Mesenchymal stem cell (in vitro differentiated cells and primary cell): Measurements from ENCODE around the gene BAHCC1.
A peak's percentile ranks its signal among the peaks of the same experiment; 100 is the strongest.

Experiments used
- DNase-seq: peaks from one replicate; pipeline ENCODE4 v3.0.0-alpha.2; 2013
- H2AFZ ChIP-seq: one replicate; pipeline ENCODE4 v1.6.1; 2013; ENCODE audit warnings: low read depth, mild to moderate bottlenecking, control low read depth, inconsistent platforms, low read length, moderate library complexity
- H2AK5ac ChIP-seq: 2 replicates; pipeline ENCODE4 v1.6.1; 2013; ENCODE audit warnings: low read length, moderate library complexity, mild to moderate bottlenecking, inconsistent platforms; ENCODE audit not compliant: severe bottlenecking
- H2BK120ac ChIP-seq: one replicate; pipeline ENCODE4 v1.6.1; 2013; ENCODE audit warnings: low read depth, mild to moderate bottlenecking, inconsistent platforms, low read length, moderate library complexity
- H2BK12ac ChIP-seq, 2 experiments: one replicate each; pipeline ENCODE4 v1.6.1; 2013; ENCODE audit warnings: inconsistent platforms in 2 of 2, low read length in 2 of 2, mild to moderate bottlenecking in 2 of 2, moderate library complexity in 2 of 2, control low read depth in 1 of 2
- H2BK15ac ChIP-seq: one replicate; pipeline ENCODE4 v1.6.1; 2013; ENCODE audit warnings: mild to moderate bottlenecking, low read depth, inconsistent platforms; ENCODE audit not compliant: poor library complexity, severe bottlenecking
- H2BK5ac ChIP-seq: 2 replicates; pipeline ENCODE4 v1.6.1; 2013; ENCODE audit warnings: low read depth, mild to moderate bottlenecking, low read length, control low read depth, inconsistent platforms; ENCODE audit not compliant: poor library complexity, severe bottlenecking
- H3K14ac ChIP-seq, 2 experiments: one replicate each; pipeline ENCODE4 v1.6.1; 2013; ENCODE audit warnings: inconsistent platforms in 2 of 2, low read length in 2 of 2, control low read depth in 1 of 2, mild to moderate bottlenecking in 1 of 2, moderate library complexity in 1 of 2
- H3K18ac ChIP-seq, 2 experiments: one replicate each; pipeline ENCODE4 v1.6.1; 2013; ENCODE audit warnings: inconsistent platforms in 2 of 2, low read length in 2 of 2, control low read depth in 1 of 2, low read depth in 1 of 2, mild to moderate bottlenecking in 1 of 2
- H3K23ac ChIP-seq, 2 experiments: one replicate each; pipeline ENCODE4 v1.6.1; 2013; ENCODE audit warnings: inconsistent platforms in 2 of 2, low read length in 2 of 2, mild to moderate bottlenecking in 2 of 2, moderate library complexity in 2 of 2, control low read depth in 1 of 2
- H3K27ac ChIP-seq: 2 replicates; pipeline ENCODE4 v1.5.1; 2013; ENCODE audit warnings: mild to moderate bottlenecking, moderate library complexity, low read length, control low read depth, inconsistent platforms; ENCODE audit not compliant: poor library complexity, severe bottlenecking
- H3K27me3 ChIP-seq, 2 experiments: 2 replicates each; pipeline versions ENCODE4 v1.6.1 to v1.7.0; 2013; ENCODE audit warnings: low read length in 2 of 2, mild to moderate bottlenecking in 2 of 2, moderate library complexity in 2 of 2, control low read depth in 1 of 2, inconsistent platforms in 1 of 2; ENCODE audit not compliant: control insufficient read depth in 1 of 2, insufficient read depth in 1 of 2
- H3K36me3 ChIP-seq, 2 experiments: 2 replicates each; pipeline versions ENCODE4 v1.6.1 to v1.7.0; 2013; ENCODE audit warnings: low read length in 2 of 2, control low read depth in 1 of 2, inconsistent platforms in 1 of 2, low read depth in 1 of 2, mild to moderate bottlenecking in 1 of 2; ENCODE audit not compliant: insufficient read depth in 2 of 2, control insufficient read depth in 1 of 2
- H3K4ac ChIP-seq, 2 experiments: one replicate each; pipeline ENCODE4 v1.6.1; 2013; ENCODE audit warnings: inconsistent platforms in 2 of 2, low read length in 2 of 2, mild to moderate bottlenecking in 2 of 2, moderate library complexity in 2 of 2, control low read depth in 1 of 2, low read depth in 1 of 2
- H3K4me1 ChIP-seq: 2 replicates; pipeline ENCODE4 v1.6.1; 2013; ENCODE audit warnings: low read depth, low read length, control low read depth; ENCODE audit not compliant: control insufficient read depth, insufficient read depth
- H3K4me2 ChIP-seq: 2 replicates; pipeline ENCODE4 v1.6.1; 2013; ENCODE audit warnings: low read length, mild to moderate bottlenecking, inconsistent platforms; ENCODE audit not compliant: poor library complexity, severe bottlenecking
- H3K4me3 ChIP-seq, 2 experiments: 2 replicates each; pipeline versions ENCODE4 v1.5.1 to v1.7.0; 2013; ENCODE audit warnings: low read length in 2 of 2, mild to moderate bottlenecking in 2 of 2, control low read depth in 1 of 2, low read depth in 1 of 2; ENCODE audit not compliant: insufficient read depth in 1 of 2
- H3K79me1 ChIP-seq: replicated peaks from 2 replicates; pipeline ENCODE4 v1.6.1; 2013; ENCODE audit warnings: mild to moderate bottlenecking, control low read depth, low read length, inconsistent platforms; ENCODE audit not compliant: poor library complexity, severe bottlenecking
- H3K9ac ChIP-seq: 2 replicates; pipeline ENCODE4 v1.7.0; 2013; ENCODE audit warnings: mild to moderate bottlenecking, low read length, moderate library complexity
- H3K9me3 ChIP-seq: 2 replicates; pipeline ENCODE4 v1.7.0; 2013; ENCODE audit warnings: mild to moderate bottlenecking, low read length; ENCODE audit not compliant: control insufficient read depth
- H4K8ac ChIP-seq: one replicate; pipeline ENCODE4 v1.6.1; 2013; ENCODE audit warnings: inconsistent platforms, mild to moderate bottlenecking, low read length, moderate library complexity
- H4K91ac ChIP-seq: one replicate; pipeline ENCODE4 v1.6.1; 2013; ENCODE audit warnings: mild to moderate bottlenecking, low read length, inconsistent platforms
- WGBS: methylation state at CpG from one replicate; pipeline ENCODE4 v1.1.7; 2013; ENCODE audit warnings: mixed read lengths; 5-methylcytosine and 5-hydroxymethylcytosine counted together

The BAHCC1 gene

GRCh38 chr17:81428948-81429774 lies 33.9 kb downstream of the BAHCC1 start:
- Histone ChIP-seq H3K79me1 (peaks cover 14% of the 10 kb centered on the region), H3K27me3 (no peaks in the 10 kb centered on the region), H3K18ac (peak overlapping the region; percentile 15), H3K27ac (peak overlapping the region; percentile 37), H3K23ac (no peak overlapping the region), H3K9me3 (no peaks in the 10 kb centered on the region), H3K36me3 (peaks cover 0 to 35% of the 10 kb centered on the region in 2 experiments), H3K4ac (peak overlapping the region; percentile 27 to 63), H2AFZ (no peak overlapping the region), H3K4me1 (peaks cover 59% of the 10 kb centered on the region), H2BK15ac (peak overlapping the region; percentile 12), H4K91ac (peak overlapping the region; percentile 78), H3K14ac (peak overlapping the region in 1 of 2 experiments; percentile 9), H3K4me3 (peak overlapping the region in 1 of 2 experiments; percentile 37), H3K4me2 (peak overlapping the region; percentile 54), H3K9ac (peak overlapping the region; percentile 18), H4K8ac (peak overlapping the region; percentile 12), H2BK12ac (peak overlapping the region in 1 of 2 experiments; percentile 6), H2AK5ac (peak overlapping the region; percentile 83), H2BK5ac (no peak overlapping the region), H2BK120ac (no peak overlapping the region)
- WGBS = 90% methylated on average over 35 of the region's 41 CpGs
- DNase-seq = no peak

GRCh38 chr17:81429821-81430551 lies 34.7 kb downstream of the BAHCC1 start:
- no peak overlapping the region for H2BK5ac ChIP-seq
- peak overlapping the region in 1 of 2 experiments; percentile 63 for H3K4ac ChIP-seq
- peak overlapping the region; percentile 18 for H3K9ac ChIP-seq
- peak overlapping the region; percentile 69 for H2AK5ac ChIP-seq
- H3K23ac ChIP-seq = no peak overlapping the region
- peaks cover 0 to 37% of the 10 kb centered on the region in 2 experiments for H3K36me3 ChIP-seq
- peak overlapping the region; percentile 54 for H3K4me2 ChIP-seq
- no peak overlapping the region for H3K14ac ChIP-seq
- DNase-seq = no peak
- H4K8ac ChIP-seq = peak overlapping the region; percentile 12
- H3K27me3 ChIP-seq = no peaks in the 10 kb centered on the region
- 68% methylated on average over 22 of the region's 30 CpGs for WGBS
- peak overlapping the region; percentile 37 for H3K27ac ChIP-seq
- peak overlapping the region; percentile 15 for H3K18ac ChIP-seq
- peak overlapping the region in 1 of 2 experiments; percentile 21 for H2BK12ac ChIP-seq
- peak overlapping the region; percentile 78 for H4K91ac ChIP-seq
- peak overlapping the region in 1 of 2 experiments; percentile 37 for H3K4me3 ChIP-seq
- peak overlapping the region; percentile 34 for H2BK15ac ChIP-seq
- no peak overlapping the region for H2BK120ac ChIP-seq
- no peaks in the 10 kb centered on the region for H3K9me3 ChIP-seq
- peaks cover 8% of the 10 kb centered on the region for H3K79me1 ChIP-seq
- peaks cover 62% of the 10 kb centered on the region for H3K4me1 ChIP-seq
- H2AFZ ChIP-seq = no peak overlapping the region

- DNase-seq = no peak
- peaks cover 64% of the 10 kb centered on the region for H3K4me1 ChIP-seq
- H3K27ac ChIP-seq = no peak overlapping the region
- no peak overlapping the region for H3K4me3 ChIP-seq
- no peak overlapping the region for H2AFZ ChIP-seq
- no peak overlapping the region for H3K9ac ChIP-seq
- WGBS = 89% methylated on average over 20 of the region's 25 CpGs
- peak overlapping the region in 1 of 2 experiments; percentile 7 for H2BK12ac ChIP-seq
- no peak overlapping the region for H3K14ac ChIP-seq
- no peak overlapping the region for H3K4ac ChIP-seq
- peaks cover 3% of the 10 kb centered on the region for H3K79me1 ChIP-seq
- H3K18ac ChIP-seq = no peak overlapping the region
- peak overlapping the region; percentile 1 for H2AK5ac ChIP-seq
- no peak overlapping the region for H4K8ac ChIP-seq
- H3K23ac ChIP-seq = no peak overlapping the region
- no peak overlapping the region for H2BK120ac ChIP-seq
- H2BK15ac ChIP-seq = no peak overlapping the region
- peak overlapping the region; percentile 61 for H4K91ac ChIP-seq
- H3K36me3 ChIP-seq = peaks cover 0 to 40% of the 10 kb centered on the region in 2 experiments
- no peaks in the 10 kb centered on the region for H3K27me3 ChIP-seq
- H3K4me2 ChIP-seq = no peak overlapping the region
- no peaks in the 10 kb centered on the region for H3K9me3 ChIP-seq
- H2BK5ac ChIP-seq = no peak overlapping the region
Observed at GRCh38 chr17:81431545-81432482, 36.6 kb downstream of the BAHCC1 start.
